ENCODE measurements around the gene PLPP6. TPM values are rescaled to one million over a fixed set of nuclear protein-coding genes. Genes with fewer than 3 reads are reported as not detected.

The PLPP6 gene
- total RNA-seq, 4 donors from 2014 or later, result 8.4 to 15.1 (median 12.8) TPM

DNA sequence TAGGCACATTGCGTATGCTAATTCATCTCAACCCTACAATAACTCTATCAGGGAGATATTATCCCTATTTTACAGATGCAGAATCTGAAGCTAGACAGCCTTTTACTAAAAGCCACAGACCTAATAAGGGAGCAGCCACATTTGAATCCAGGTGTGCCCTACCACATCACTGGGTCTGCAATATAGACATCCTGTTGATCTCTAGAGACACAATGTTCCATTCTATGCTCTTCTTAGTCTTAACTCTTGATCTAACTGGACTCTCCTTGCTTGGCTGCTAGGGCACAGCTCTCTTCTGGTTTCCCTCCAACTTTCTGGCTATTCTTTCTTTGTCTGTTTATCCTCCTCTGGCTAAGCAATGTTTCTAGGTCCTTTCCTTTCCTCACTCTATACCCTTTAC, 5.6 kb downstream of the PLPP6 start:
- peaks cover 42% of the 10 kb centered on the region for H3K4me1 ChIP-seq
- 95% methylated on average over 1 of the region's 1 CpG for WGBS
- no peaks in the 10 kb centered on the region for H3K36me3 ChIP-seq
- no peaks in the 10 kb centered on the region for H3K9me3 ChIP-seq
- DNase-seq (ENCODE audit: low spot score in 2 of 2), result no peak
- no peaks in the 10 kb centered on the region for H3K27me3 ChIP-seq
- TF ChIP-seq, protein P1, sequence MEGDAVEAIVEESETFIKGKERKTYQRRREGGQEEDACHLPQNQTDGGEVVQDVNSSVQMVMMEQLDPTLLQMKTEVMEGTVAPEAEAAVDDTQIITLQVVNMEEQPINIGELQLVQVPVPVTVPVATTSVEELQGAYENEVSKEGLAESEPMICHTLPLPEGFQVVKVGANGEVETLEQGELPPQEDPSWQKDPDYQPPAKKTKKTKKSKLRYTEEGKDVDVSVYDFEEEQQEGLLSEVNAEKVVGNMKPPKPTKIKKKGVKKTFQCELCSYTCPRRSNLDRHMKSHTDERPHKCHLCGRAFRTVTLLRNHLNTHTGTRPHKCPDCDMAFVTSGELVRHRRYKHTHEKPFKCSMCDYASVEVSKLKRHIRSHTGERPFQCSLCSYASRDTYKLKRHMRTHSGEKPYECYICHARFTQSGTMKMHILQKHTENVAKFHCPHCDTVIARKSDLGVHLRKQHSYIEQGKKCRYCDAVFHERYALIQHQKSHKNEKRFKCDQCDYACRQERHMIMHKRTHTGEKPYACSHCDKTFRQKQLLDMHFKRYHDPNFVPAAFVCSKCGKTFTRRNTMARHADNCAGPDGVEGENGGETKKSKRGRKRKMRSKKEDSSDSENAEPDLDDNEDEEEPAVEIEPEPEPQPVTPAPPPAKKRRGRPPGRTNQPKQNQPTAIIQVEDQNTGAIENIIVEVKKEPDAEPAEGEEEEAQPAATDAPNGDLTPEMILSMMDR (IDR thresholded peaks at IDR 0.05), result no peak
- no peak for TF ChIP-seq POLR2AphosphoS5 (IDR thresholded peaks at IDR 0.05)
- no peak for TF ChIP-seq POLR2A (IDR thresholded peaks at IDR 0.05)
- no peak for TF ChIP-seq EP300 (IDR thresholded peaks at IDR 0.05)
- no peak overlapping the region for H3K4me3 ChIP-seq
- no peak overlapping the region for H3K27ac ChIP-seq

DNA sequence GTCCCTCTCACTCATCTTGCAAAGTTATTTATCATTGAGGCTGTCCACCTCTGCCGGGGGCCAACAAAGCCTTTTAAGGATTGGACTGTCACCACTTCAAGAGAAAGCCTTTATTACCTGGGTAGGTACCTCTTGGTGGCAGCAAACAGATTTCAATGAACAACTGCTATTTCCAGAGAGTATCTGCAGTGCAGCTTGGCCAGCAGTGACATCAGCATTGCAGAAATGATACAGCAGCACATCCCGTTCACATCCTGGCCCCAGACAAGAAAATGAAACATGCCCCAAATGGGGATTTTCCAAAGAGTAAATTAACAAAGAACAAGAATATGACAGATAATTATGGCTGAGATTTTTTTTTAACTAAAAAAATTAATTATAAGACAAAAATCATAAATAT, 6.5 kb downstream of the PLPP6 start:
- Histone ChIP-seq H3K36me3 (no peaks in the 10 kb centered on the region), H3K4me3 (no peak overlapping the region), H3K27me3 (no peaks in the 10 kb centered on the region), H3K9me3 (no peaks in the 10 kb centered on the region), H3K27ac (no peak overlapping the region), H3K4me1 (peaks cover 33% of the 10 kb centered on the region)
- DNase-seq (ENCODE audit: low spot score in 2 of 2), result no peak
- no peak for TF ChIP-seq EP300 (IDR thresholded peaks at IDR 0.05)
- no peak for TF ChIP-seq POLR2A (IDR thresholded peaks at IDR 0.05)
- TF ChIP-seq, protein P1 (IDR thresholded peaks at IDR 0.05), result no peak
- TF ChIP-seq POLR2AphosphoS5 (IDR thresholded peaks at IDR 0.05), result no peak
- 85% methylated on average over 2 of the region's 2 CpGs for WGBS

- H3K27me3 ChIP-seq, result no peaks in the 10 kb centered on the region
- peaks cover 20% of the 10 kb centered on the region for H3K4me1 ChIP-seq
- TF ChIP-seq EP300 (IDR thresholded peaks at IDR 0.05), result no peak
- TF ChIP-seq, protein P1 (IDR thresholded peaks at IDR 0.05), result no peak
- TF ChIP-seq POLR2AphosphoS5 (IDR thresholded peaks at IDR 0.05), result no peak
- no peak for TF ChIP-seq POLR2A (IDR thresholded peaks at IDR 0.05)
- no peak overlapping the region for H3K4me3 ChIP-seq
- no peak overlapping the region for H3K27ac ChIP-seq
- H3K9me3 ChIP-seq, result no peaks in the 10 kb centered on the region
- no peaks in the 10 kb centered on the region for H3K36me3 ChIP-seq
- DNase-seq (ENCODE audit: low spot score in 2 of 2), result no peak
These were observed 7.8 kb downstream of the PLPP6 start for GRCh38 chr9:4669890-4670289.

DNA sequence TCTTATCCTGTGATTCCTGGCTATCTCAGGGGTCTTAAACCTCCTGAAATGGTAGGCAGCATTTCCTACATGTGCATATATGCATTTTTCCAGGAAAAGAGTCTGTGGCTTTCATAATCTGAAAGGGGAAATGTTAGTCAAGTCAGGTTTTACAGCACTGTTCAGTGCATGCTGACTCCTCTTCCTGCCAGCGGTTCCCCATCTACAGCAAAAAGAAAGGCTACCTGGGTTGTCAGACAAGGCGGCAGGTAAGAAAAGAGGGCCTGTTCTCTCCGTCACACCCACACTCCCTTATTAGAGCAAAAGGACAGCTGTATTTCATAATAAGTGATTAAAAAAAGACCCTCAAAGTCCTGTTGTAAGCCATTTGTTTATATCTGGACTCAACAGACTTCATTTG, 8.5 kb downstream of the PLPP6 start:
- TF ChIP-seq POLR2AphosphoS5 (IDR thresholded peaks at IDR 0.05) (no peak), POLR2A (IDR thresholded peaks at IDR 0.05) (no peak)

DNA sequence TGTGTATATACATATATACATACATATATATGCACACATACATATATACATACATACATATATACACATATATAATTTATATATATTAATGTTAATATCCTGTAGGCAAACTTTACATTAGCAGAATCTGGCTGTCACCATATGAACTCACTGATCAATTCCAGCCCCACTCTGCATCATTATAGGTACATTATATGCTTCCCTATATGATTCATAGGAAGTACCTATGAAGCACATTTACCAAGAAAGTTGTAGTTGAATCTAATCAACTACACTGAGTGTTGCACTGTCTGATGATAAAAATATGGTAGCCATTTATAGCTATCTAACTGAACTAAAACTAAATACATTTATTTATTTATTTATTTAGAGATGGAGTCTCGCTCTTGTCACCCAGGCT, 9.6 kb downstream of the PLPP6 start:
- 100% methylated on average over 1 of the region's 1 CpG for WGBS
- Histone ChIP-seq H3K9me3 (no peaks in the 10 kb centered on the region), H3K27ac (no peak overlapping the region), H3K4me1 (peaks cover 8% of the 10 kb centered on the region), H3K4me3 (no peak overlapping the region), H3K36me3 (no peaks in the 10 kb centered on the region), H3K27me3 (no peaks in the 10 kb centered on the region)
- no peak for DNase-seq (ENCODE audit: low spot score in 2 of 2)
- TF ChIP-seq POLR2AphosphoS5 (IDR thresholded peaks at IDR 0.05) (no peak), EP300 (IDR thresholded peaks at IDR 0.05) (no peak), POLR2A (IDR thresholded peaks at IDR 0.05) (no peak)
- TF ChIP-seq, protein P1 (IDR thresholded peaks at IDR 0.05), result no peak

More for the DNA sequence above, 8.5 kb downstream of the PLPP6 start:
- H3K36me3 ChIP-seq, result no peaks in the 10 kb centered on the region
- WGBS, result 79% methylated on average over 3 of the region's 3 CpGs
- H3K27me3 ChIP-seq, result no peaks in the 10 kb centered on the region
- DNase-seq (ENCODE audit: low spot score in 2 of 2), result no peak
- H3K4me3 ChIP-seq, result no peak overlapping the region
- H3K4me1 ChIP-seq, result peaks cover 18% of the 10 kb centered on the region
- no peaks in the 10 kb centered on the region for H3K9me3 ChIP-seq
- no peak overlapping the region for H3K27ac ChIP-seq

GRCh38 chr9:4674783-4675182, 12.7 kb downstream of the PLPP6 start:
- H3K27ac ChIP-seq, result no peak overlapping the region
- H3K4me3 ChIP-seq, result no peak overlapping the region
- H3K27me3 ChIP-seq, result no peaks in the 10 kb centered on the region
- H3K9me3 ChIP-seq, result no peaks in the 10 kb centered on the region
- H3K36me3 ChIP-seq, result no peaks in the 10 kb centered on the region
- TF ChIP-seq POLR2AphosphoS5 (IDR thresholded peaks at IDR 0.05) (no peak), POLR2A (IDR thresholded peaks at IDR 0.05) (no peak), EP300 (IDR thresholded peaks at IDR 0.05) (no peak)
- TF ChIP-seq, protein P1 (IDR thresholded peaks at IDR 0.05), result no peak
- H3K4me1 ChIP-seq, result peaks cover 12% of the 10 kb centered on the region
- DNase-seq (ENCODE audit: low spot score in 2 of 2), result no peak

Data from suprapubic skin (tissue), 4 donors.